ENCODE results near the gene NAGS. TPM values are rescaled to one million over a fixed set of nuclear protein-coding genes. Genes with fewer than 3 reads are reported as not detected.

The NAGS gene
- total RNA-seq, 1 donor from 2014 or later, result 1.0 TPM

GRCh38 chr17:44007346-44008204 lies 3.2 kb downstream of the NAGS start:
- peaks cover 9% of the 10 kb centered on the region for H3K27me3 Mint-ChIP-seq (ENCODE audit: low read depth, unreplicated experiment)

GRCh38 chr17:44008205-44008909 lies 3.9 kb downstream of the NAGS start:
- TF ChIP-seq EZH2 (IDR thresholded peaks at IDR 0.05; ENCODE audit: insufficient read depth, low read length) (no peak), CTCF (IDR thresholded peaks at IDR 0.05; ENCODE audit: insufficient read depth, low read depth, low read length) (no peak)
- peak overlapping the region; percentile 91 for H3K27ac Mint-ChIP-seq (ENCODE audit: unreplicated experiment)
- H3K9me3 Mint-ChIP-seq (ENCODE audit: unreplicated experiment), result no peaks in the 10 kb centered on the region
- DNase-seq (ENCODE audit: low read depth), result no peak
- Histone ChIP-seq H3K27ac (ENCODE audit: low read depth, low read length) (no peak overlapping the region), H3K4me3 (ENCODE audit: insufficient read depth, low read depth, low read length) (peak overlapping the region; percentile 76), H3K4me2 (ENCODE audit: low read length) (peak overlapping the region; percentile 96), H2AFZ (ENCODE audit: low read depth, low read length) (no peak overlapping the region), H3K9ac (ENCODE audit: low read length) (peak overlapping the region; percentile 78), H3K36me3 (ENCODE audit: insufficient read depth, low read length) (no peaks in the 10 kb centered on the region), H3K27me3 (ENCODE audit: insufficient read depth, low read length) (peaks cover 19% of the 10 kb centered on the region), H3K79me2 (ENCODE audit: insufficient read depth, low read length) (no peaks in the 10 kb centered on the region), H4K20me1 (ENCODE audit: insufficient read depth, low read length) (peaks cover 13% of the 10 kb centered on the region), H3K4me1 (ENCODE audit: insufficient read depth, low read length) (peaks cover 26% of the 10 kb centered on the region), H3K9me3 (ENCODE audit: insufficient read depth, low read depth, low read length) (no peaks in the 10 kb centered on the region)
- H3K4me3 Mint-ChIP-seq (ENCODE audit: unreplicated experiment), result peak overlapping the region; percentile 86
- H3K4me1 Mint-ChIP-seq (ENCODE audit: low read depth, unreplicated experiment), result peaks cover 7% of the 10 kb centered on the region
- FAIRE-seq, result no peak
- H3K27me3 Mint-ChIP-seq (ENCODE audit: low read depth, unreplicated experiment), result peaks cover 9% of the 10 kb centered on the region
- peaks cover 6% of the 10 kb centered on the region for H3K36me3 Mint-ChIP-seq (ENCODE audit: low read depth, unreplicated experiment)

More at GRCh38 chr17:44007346-44008204, 3.2 kb downstream of the NAGS start:
- peaks cover 7% of the 10 kb centered on the region for H3K4me1 Mint-ChIP-seq (ENCODE audit: low read depth, unreplicated experiment)
- DNase-seq (ENCODE audit: low read depth), result no peak
- H3K4me2 ChIP-seq (ENCODE audit: low read length), result peak overlapping the region; percentile 96
- peak overlapping the region; percentile 86 for H3K4me3 Mint-ChIP-seq (ENCODE audit: unreplicated experiment)
- peak overlapping the region; percentile 76 for H3K4me3 ChIP-seq (ENCODE audit: insufficient read depth, low read depth, low read length)
- FAIRE-seq, result no peak
- peaks cover 28% of the 10 kb centered on the region for H3K4me1 ChIP-seq (ENCODE audit: insufficient read depth, low read length)
- H3K9me3 Mint-ChIP-seq (ENCODE audit: unreplicated experiment), result no peaks in the 10 kb centered on the region
- H3K9ac ChIP-seq (ENCODE audit: low read length), result peak overlapping the region; percentile 78
- H3K27ac Mint-ChIP-seq (ENCODE audit: unreplicated experiment), result peak overlapping the region; percentile 91
- peak overlapping the region; percentile 31 for H3K27ac ChIP-seq (ENCODE audit: low read depth, low read length)
- peaks cover 6% of the 10 kb centered on the region for H3K36me3 Mint-ChIP-seq (ENCODE audit: low read depth, unreplicated experiment)
- H2AFZ ChIP-seq (ENCODE audit: low read depth, low read length), result peak overlapping the region; percentile 83
- peaks cover 19% of the 10 kb centered on the region for H3K27me3 ChIP-seq (ENCODE audit: insufficient read depth, low read length)
- no peaks in the 10 kb centered on the region for H3K9me3 ChIP-seq (ENCODE audit: insufficient read depth, low read depth, low read length)
- H3K36me3 ChIP-seq (ENCODE audit: insufficient read depth, low read length), result no peaks in the 10 kb centered on the region
- no peaks in the 10 kb centered on the region for H3K79me2 ChIP-seq (ENCODE audit: insufficient read depth, low read length)
- TF ChIP-seq EZH2 (IDR thresholded peaks at IDR 0.05; ENCODE audit: insufficient read depth, low read length) (no peak), CTCF (IDR thresholded peaks at IDR 0.05; ENCODE audit: insufficient read depth, low read depth, low read length) (no peak)
- peaks cover 13% of the 10 kb centered on the region for H4K20me1 ChIP-seq (ENCODE audit: insufficient read depth, low read length)

Data from astrocyte (in vitro differentiated cells and primary cell).